BJ (cell line): Measurements from ENCODE around the gene EDDM3A. TPM values are rescaled to one million over a fixed set of nuclear protein-coding genes. Genes with fewer than 3 reads are reported as not detected.

ENCODE experiments used
- CTCF ChIA-PET: fragments of 350-600 bp; formaldehyde crosslinking; extraction: SDS; loops from one replicate; lab custom pipeline; 2021; ENCODE audit warnings: antibody characterized with exemption, inconsistent platforms; lab: Yijun Ruan, JAX
- POLR2A ChIA-PET: fragments of 300-600 bp; sonication (Branson Sonifier 250); formaldehyde crosslinking; extraction: SDS; loops from one replicate; lab custom pipeline; 2021; ENCODE audit warnings: antibody characterized with exemption; lab: Charles Lee
- DNase-seq: peaks from one replicate; pipeline ENCODE4 v3.0.0-alpha.2; 2011; ENCODE audit warnings: low read depth
- H3K27me3 ChIP-seq: 2 replicates; pipeline ENCODE4 v1.6.0; 2011; ENCODE audit warnings: low read length; ENCODE audit not compliant: control insufficient read depth, insufficient read depth
- H3K36me3 ChIP-seq: 2 replicates; pipeline ENCODE4 v1.5.1; 2011; ENCODE audit warnings: low read length; ENCODE audit not compliant: control insufficient read depth, insufficient read depth
- H3K4me3 ChIP-seq: 2 replicates; pipeline ENCODE4 v1.5.1; 2011; ENCODE audit warnings: low read depth, mild to moderate bottlenecking, control low read depth, low read length
- polyA plus RNA-seq: library from polyadenylated mRNA; depleted of rRNA; stranded (reverse); fragments of >200 nt; gene quantifications from 2 replicates; pipeline ENCODE4 v1.2.3, GENCODE V29; 2011; rRNA removed
- TF ChIP-seq, protein P1 (sequence below): IDR thresholded peaks from 2 replicates; pipeline ENCODE4 v1.5.1; 2011; ENCODE audit warnings: low read depth, mild to moderate bottlenecking, control low read depth, inconsistent platforms, low read length, moderate library complexity; ENCODE audit not compliant: insufficient read depth

EDDM3A gene
- polyA plus RNA-seq, 1 experiment, result not detected

DNA sequence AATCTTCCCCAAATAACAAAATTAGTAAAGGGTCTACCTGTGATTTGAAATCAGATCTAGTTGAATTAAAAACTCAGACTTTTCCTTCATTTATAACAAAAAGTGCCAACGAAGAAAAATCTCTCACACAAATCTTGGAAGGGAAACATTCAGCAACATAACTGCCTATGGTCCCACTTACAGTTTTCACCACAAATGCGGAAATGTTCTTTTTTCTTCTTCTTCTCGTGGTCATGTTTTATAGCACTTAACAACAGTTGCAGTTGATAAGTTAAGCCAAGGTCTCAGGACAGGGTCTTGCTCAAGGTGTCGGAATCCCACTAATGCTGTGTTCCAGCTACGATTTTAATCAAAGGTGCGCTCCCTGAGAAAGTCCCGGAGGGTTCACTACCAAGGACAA lies 45.5 kb downstream of the EDDM3A start:
- Histone ChIP-seq H3K4me3 (no peak overlapping the region), H3K27me3 (no peaks in the 10 kb centered on the region), H3K36me3 (no peaks in the 10 kb centered on the region)
- TF ChIP-seq, protein P1, sequence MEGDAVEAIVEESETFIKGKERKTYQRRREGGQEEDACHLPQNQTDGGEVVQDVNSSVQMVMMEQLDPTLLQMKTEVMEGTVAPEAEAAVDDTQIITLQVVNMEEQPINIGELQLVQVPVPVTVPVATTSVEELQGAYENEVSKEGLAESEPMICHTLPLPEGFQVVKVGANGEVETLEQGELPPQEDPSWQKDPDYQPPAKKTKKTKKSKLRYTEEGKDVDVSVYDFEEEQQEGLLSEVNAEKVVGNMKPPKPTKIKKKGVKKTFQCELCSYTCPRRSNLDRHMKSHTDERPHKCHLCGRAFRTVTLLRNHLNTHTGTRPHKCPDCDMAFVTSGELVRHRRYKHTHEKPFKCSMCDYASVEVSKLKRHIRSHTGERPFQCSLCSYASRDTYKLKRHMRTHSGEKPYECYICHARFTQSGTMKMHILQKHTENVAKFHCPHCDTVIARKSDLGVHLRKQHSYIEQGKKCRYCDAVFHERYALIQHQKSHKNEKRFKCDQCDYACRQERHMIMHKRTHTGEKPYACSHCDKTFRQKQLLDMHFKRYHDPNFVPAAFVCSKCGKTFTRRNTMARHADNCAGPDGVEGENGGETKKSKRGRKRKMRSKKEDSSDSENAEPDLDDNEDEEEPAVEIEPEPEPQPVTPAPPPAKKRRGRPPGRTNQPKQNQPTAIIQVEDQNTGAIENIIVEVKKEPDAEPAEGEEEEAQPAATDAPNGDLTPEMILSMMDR, result no peak
- ChIA-PET POLR2A (no interaction called here), CTCF (interaction anchor here (0.6 kb wide), 1 partner anchor 27 kb away, joined by 3 read pairs; no protein-coding TSS in a partner anchor)
- DNase-seq, result no peak

DNA sequence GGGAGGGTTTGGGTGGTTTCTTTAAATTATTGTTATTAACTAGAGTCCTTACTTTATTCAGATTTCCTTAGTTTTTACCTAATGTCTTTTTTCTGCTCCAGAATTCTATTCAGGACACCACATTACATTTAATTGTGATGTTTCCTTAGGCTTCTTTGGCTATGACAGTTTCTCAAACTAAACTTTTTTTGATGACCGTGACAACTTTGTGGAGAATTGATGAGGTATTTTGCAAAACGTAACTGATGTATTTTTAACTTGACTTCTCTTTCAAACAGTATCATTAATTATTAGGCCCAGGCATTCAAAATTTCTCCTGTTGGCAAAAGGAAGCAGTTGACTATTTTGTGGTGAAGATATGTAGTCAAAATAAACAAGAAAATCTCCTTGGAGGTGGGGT lies 45.9 kb downstream of the EDDM3A start:
- Histone ChIP-seq H3K36me3 (no peaks in the 10 kb centered on the region), H3K4me3 (no peak overlapping the region), H3K27me3 (no peaks in the 10 kb centered on the region)
- CTCF ChIA-PET, result interaction anchor here (0.6 kb wide), 1 partner anchor 28 kb away, joined by 3 read pairs; no protein-coding TSS in a partner anchor
- TF ChIP-seq, protein P1, result no peak
- DNase-seq, result no peak
- POLR2A ChIA-PET, result no interaction called here

DNA sequence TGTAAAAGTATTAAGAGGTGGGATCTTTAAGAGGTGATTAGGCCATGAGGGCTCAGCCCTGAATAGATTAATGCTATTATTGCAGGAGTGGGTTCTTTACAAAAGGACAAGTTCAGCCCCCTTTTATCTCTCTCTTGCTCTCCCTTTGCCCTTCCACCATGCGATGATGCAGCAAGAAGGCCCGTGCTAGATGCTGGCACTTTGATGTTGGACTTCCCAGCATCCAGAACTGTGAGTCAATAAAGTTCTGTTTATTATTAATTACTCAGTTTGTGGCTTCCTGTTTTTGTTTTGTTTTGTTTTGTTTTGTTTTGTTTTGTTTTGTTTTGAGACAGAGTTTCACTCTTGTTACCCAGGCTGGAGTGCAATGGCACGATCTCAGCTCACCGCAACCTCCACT lies 46.9 kb downstream of the EDDM3A start:
- TF ChIP-seq, protein P1, result no peak
- ChIA-PET POLR2A (no interaction called here), CTCF (no interaction called here)
- Histone ChIP-seq H3K36me3 (no peaks in the 10 kb centered on the region), H3K27me3 (no peaks in the 10 kb centered on the region), H3K4me3 (no peak overlapping the region)
- DNase-seq, result no peak

DNA sequence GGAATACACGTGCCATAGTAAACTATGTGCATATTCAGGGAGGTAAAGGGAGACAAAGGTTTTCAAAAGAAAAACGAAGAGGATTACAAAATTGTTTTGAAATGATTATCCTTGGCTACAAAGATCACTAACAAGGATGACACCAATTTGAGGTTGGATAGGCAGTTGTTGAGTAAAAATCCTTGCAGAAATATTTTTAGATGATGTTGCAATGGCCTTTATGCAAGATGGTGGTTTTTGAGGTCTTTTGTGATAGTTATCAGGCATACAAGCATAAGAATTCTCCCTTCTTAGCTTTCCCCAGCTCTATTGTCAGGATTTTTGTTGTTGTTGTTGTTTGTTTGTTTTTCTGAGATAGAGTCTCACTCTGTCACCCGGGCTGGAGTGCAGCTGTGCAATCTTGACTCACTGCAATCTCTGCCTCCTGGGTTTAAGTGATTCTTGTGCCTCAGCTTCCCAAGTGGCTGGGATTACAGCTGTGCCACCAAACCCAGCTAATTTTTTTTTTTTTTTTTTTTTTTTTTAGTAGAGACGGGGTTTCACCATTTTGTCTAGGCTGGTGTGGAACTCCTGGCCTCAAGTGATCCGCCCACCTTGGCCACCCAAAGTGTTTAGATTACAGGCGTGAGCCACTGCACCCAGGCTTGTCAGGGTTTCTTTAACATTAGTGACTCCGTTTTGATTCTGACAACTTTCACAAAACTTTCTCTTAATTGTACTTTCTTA lies 49.1 kb downstream of the EDDM3A start:
- no peak for DNase-seq
- Histone ChIP-seq H3K36me3 (no peaks in the 10 kb centered on the region), H3K4me3 (no peak overlapping the region), H3K27me3 (no peaks in the 10 kb centered on the region)
- ChIA-PET POLR2A (no interaction called here), CTCF (interaction anchor here (0.6 kb wide), 1 partner anchor 109 kb away, joined by 3 read pairs; no protein-coding TSS in a partner anchor)
- TF ChIP-seq, protein P1, result no peak

DNA sequence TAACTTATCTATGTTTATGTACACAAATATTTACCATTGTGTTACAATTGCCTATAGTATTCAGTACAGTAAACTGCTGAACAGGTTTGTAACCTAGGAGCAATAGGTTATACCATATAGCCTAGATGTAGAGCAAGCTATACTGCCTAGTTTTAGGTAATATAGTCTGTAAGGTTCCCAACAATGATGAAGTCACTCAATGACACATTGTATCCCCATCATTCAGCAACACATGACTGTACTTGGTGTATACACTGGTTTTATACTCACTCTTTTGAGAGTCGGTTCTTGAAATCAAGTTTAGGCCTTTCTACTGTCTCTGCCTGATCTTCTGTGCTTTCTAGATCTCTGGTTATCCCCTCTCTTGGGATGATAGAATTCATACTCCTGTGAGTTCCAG lies 51.5 kb downstream of the EDDM3A start:
- H3K36me3 ChIP-seq, result no peaks in the 10 kb centered on the region
- no peaks in the 10 kb centered on the region for H3K27me3 ChIP-seq
- POLR2A ChIA-PET, result no interaction called here
- TF ChIP-seq, protein P1, result no peak
- CTCF ChIA-PET, result no interaction called here
- DNase-seq, result no peak
- no peak overlapping the region for H3K4me3 ChIP-seq

Other genes starting within 250 kb of the EDDM3A start
- gene RNASE10, start 240.3 kb upstream of the EDDM3A start, polyA plus RNA-seq, result not detected in 2 replicates
- gene RNASE9, start 184.8 kb upstream of the EDDM3A start, polyA plus RNA-seq, result not detected in 2 replicates
- not detected in 2 replicates for gene RNASE11, start 157.9 kb upstream of the EDDM3A start, polyA plus RNA-seq
- gene RNASE12, start 154.5 kb upstream of the EDDM3A start, polyA plus RNA-seq, result not detected in 2 replicates
- not detected in 2 replicates for gene OR6S1, start 104.2 kb upstream of the EDDM3A start, polyA plus RNA-seq
- gene RNASE4, start 61.3 kb upstream of the EDDM3A start, polyA plus RNA-seq, result 38.6 and 42.4 TPM in 2 replicates
- 9.2 and 12.7 TPM in 2 replicates for gene ANG, start 57.1 kb upstream of the EDDM3A start, polyA plus RNA-seq
- gene EDDM3B, start 22.5 kb downstream of the EDDM3A start, polyA plus RNA-seq, result not detected in 2 replicates
- gene RNASE6, start 35.4 kb downstream of the EDDM3A start, polyA plus RNA-seq, result not detected in 2 replicates
- not detected in 2 replicates for gene RNASE1, start 57.0 kb downstream of the EDDM3A start, polyA plus RNA-seq
- not detected in 2 replicates for gene RNASE3, start 145.5 kb downstream of the EDDM3A start, polyA plus RNA-seq
- gene RNASE2, start 209.6 kb downstream of the EDDM3A start, polyA plus RNA-seq, result not detected in 2 replicates
- 49.8 and 56.2 TPM in 2 replicates for gene METTL17, start 244.1 kb downstream of the EDDM3A start, polyA plus RNA-seq